Activated CD4-positive, alpha-beta T cell treated with anti-CD3 and anti-CD28 coated beads, Interleukin-2, amount 10 ng/mL, durations not matched to agents 24 days and 14 days (primary cell): Measurements from ENCODE around the gene IDH3A. TPM values are rescaled to one million over a fixed set of nuclear protein-coding genes. Genes with fewer than 3 reads are reported as not detected.

Experiments
- DNase-seq: peaks from one replicate; pipeline ENCODE4 v3.0.0; 2022
- H3K27ac Mint-ChIP-seq: one replicate; pipeline ENCODE4 v1.8.0; 2022; ENCODE audit warnings: mild to moderate bottlenecking, mixed read lengths
- H3K27me3 Mint-ChIP-seq: one replicate; pipeline ENCODE4 v1.8.0; 2022; ENCODE audit warnings: mixed read lengths
- H3K36me3 Mint-ChIP-seq: one replicate; pipeline ENCODE4 v1.8.0; 2022; ENCODE audit warnings: low read depth, mild to moderate bottlenecking, mixed read lengths
- H3K4me1 Mint-ChIP-seq: one replicate; pipeline ENCODE4 v1.8.0; 2021; ENCODE audit warnings: mixed read lengths
- H3K4me3 Mint-ChIP-seq: one replicate; pipeline ENCODE4 v1.8.0; 2022; ENCODE audit warnings: mild to moderate bottlenecking, moderate library complexity, mixed read lengths
- H3K9me3 Mint-ChIP-seq: one replicate; pipeline ENCODE4 v1.8.0; 2021; ENCODE audit warnings: mixed read lengths
- intact Hi-C: fragments of 100-400 bp; cut with micrococcal nuclease; formaldehyde crosslinking; loops from one replicate; pipeline ENCODE4 v1.15.1; 2023
- total RNA-seq: library from RNA; stranded (reverse); gene quantifications from 2 replicates; pipeline ENCODE4 v1.2.3, GENCODE V29; 2022

The IDH3A gene
- total RNA-seq, 1 donor from 2014 or later, result 165 TPM

- intact Hi-C loops, result no loop called here
- Mint-ChIP-seq H3K9me3 (no peaks in the 10 kb centered on the region), H3K4me3 (no peak overlapping the region), H3K27ac (no peak overlapping the region), H3K4me1 (no peaks in the 10 kb centered on the region), H3K36me3 (no peaks in the 10 kb centered on the region), H3K27me3 (peaks cover 8% of the 10 kb centered on the region)
- no peak for DNase-seq
Measured at GRCh38 chr15:78206326-78207109, 57.4 kb downstream of the IDH3A start.

GRCh38 chr15:78207110-78207458, 57.9 kb downstream of the IDH3A start:
- Mint-ChIP-seq H3K36me3 (no peaks in the 10 kb centered on the region), H3K4me1 (no peaks in the 10 kb centered on the region), H3K27ac (no peak overlapping the region), H3K4me3 (no peak overlapping the region), H3K9me3 (no peaks in the 10 kb centered on the region), H3K27me3 (peaks cover 8% of the 10 kb centered on the region)
- intact Hi-C loops, result no loop called here
- no peak for DNase-seq

- intact Hi-C loops, result no loop called here
Measured at GRCh38 chr15:78207641-78208340, 58.6 kb downstream of the IDH3A start.

GRCh38 chr15:78208341-78208844, 59.2 kb downstream of the IDH3A start:
- intact Hi-C loops, result no loop called here
- no peak overlapping the region for H3K27ac Mint-ChIP-seq
- H3K4me3 Mint-ChIP-seq, result no peak overlapping the region
- H3K4me1 Mint-ChIP-seq, result no peaks in the 10 kb centered on the region
- no peaks in the 10 kb centered on the region for H3K36me3 Mint-ChIP-seq
- peaks cover 5% of the 10 kb centered on the region for H3K27me3 Mint-ChIP-seq
- no peak for DNase-seq
- no peaks in the 10 kb centered on the region for H3K9me3 Mint-ChIP-seq

More at GRCh38 chr15:78207641-78208340, 58.6 kb downstream of the IDH3A start:
- Mint-ChIP-seq H3K27me3 (peaks cover 5% of the 10 kb centered on the region), H3K4me3 (no peak overlapping the region), H3K27ac (no peak overlapping the region), H3K9me3 (no peaks in the 10 kb centered on the region), H3K4me1 (no peaks in the 10 kb centered on the region), H3K36me3 (no peaks in the 10 kb centered on the region)
- DNase-seq, result no peak

GRCh38 chr15:78208887-78209645, 59.9 kb downstream of the IDH3A start:
- Mint-ChIP-seq H3K36me3 (no peaks in the 10 kb centered on the region), H3K27me3 (peaks cover 3% of the 10 kb centered on the region), H3K4me1 (no peaks in the 10 kb centered on the region), H3K4me3 (no peak overlapping the region), H3K27ac (no peak overlapping the region), H3K9me3 (no peaks in the 10 kb centered on the region)
- intact Hi-C loops, result no loop called here
- DNase-seq, result no peak

- Mint-ChIP-seq H3K27ac (no peak overlapping the region), H3K4me1 (no peaks in the 10 kb centered on the region), H3K36me3 (no peaks in the 10 kb centered on the region), H3K27me3 (peaks cover 5% of the 10 kb centered on the region), H3K4me3 (no peak overlapping the region), H3K9me3 (no peaks in the 10 kb centered on the region)
- intact Hi-C loops, result no loop called here
- DNase-seq, result no peak
Measured at GRCh38 chr15:78209646-78210348, 60.6 kb downstream of the IDH3A start.

- H3K4me3 Mint-ChIP-seq, result no peak overlapping the region
- H3K9me3 Mint-ChIP-seq, result no peaks in the 10 kb centered on the region
- H3K27ac Mint-ChIP-seq, result no peak overlapping the region
- H3K36me3 Mint-ChIP-seq, result no peaks in the 10 kb centered on the region
- intact Hi-C loops, result no loop called here
- no peak for DNase-seq
- peaks cover 8% of the 10 kb centered on the region for H3K27me3 Mint-ChIP-seq
- H3K4me1 Mint-ChIP-seq, result no peaks in the 10 kb centered on the region
Measured at GRCh38 chr15:78210349-78210717, 61.2 kb downstream of the IDH3A start.

- Mint-ChIP-seq H3K27ac (no peak overlapping the region), H3K9me3 (no peaks in the 10 kb centered on the region), H3K4me3 (no peak overlapping the region), H3K27me3 (peaks cover 8% of the 10 kb centered on the region), H3K36me3 (no peaks in the 10 kb centered on the region), H3K4me1 (no peaks in the 10 kb centered on the region)
- intact Hi-C loops, result no loop called here
- no peak for DNase-seq
Measured at GRCh38 chr15:78211189-78211921, 62.2 kb downstream of the IDH3A start.

- Mint-ChIP-seq H3K9me3 (no peaks in the 10 kb centered on the region), H3K27me3 (peaks cover 8% of the 10 kb centered on the region), H3K36me3 (no peaks in the 10 kb centered on the region), H3K4me3 (no peak overlapping the region), H3K4me1 (no peaks in the 10 kb centered on the region), H3K27ac (no peak overlapping the region)
- intact Hi-C loops, result no loop called here
- no peak for DNase-seq
Measured at GRCh38 chr15:78212008-78212407, 62.8 kb downstream of the IDH3A start.

GRCh38 chr15:78212546-78213424, 63.6 kb downstream of the IDH3A start:
- Mint-ChIP-seq H3K9me3 (no peaks in the 10 kb centered on the region), H3K4me3 (no peak overlapping the region), H3K36me3 (no peaks in the 10 kb centered on the region), H3K4me1 (no peaks in the 10 kb centered on the region), H3K27ac (no peak overlapping the region), H3K27me3 (peaks cover 8% of the 10 kb centered on the region)
- intact Hi-C loops, result no loop called here
- DNase-seq, result no peak

GRCh38 chr15:78213425-78213750, 64.2 kb downstream of the IDH3A start:
- Mint-ChIP-seq H3K27ac (no peak overlapping the region), H3K36me3 (no peaks in the 10 kb centered on the region)
- intact Hi-C loops, result no loop called here

GRCh38 chr15:78213956-78214355, 64.8 kb downstream of the IDH3A start:
- H3K4me3 Mint-ChIP-seq, result no peak overlapping the region
- no peaks in the 10 kb centered on the region for H3K4me1 Mint-ChIP-seq
- H3K27ac Mint-ChIP-seq, result no peak overlapping the region
- H3K27me3 Mint-ChIP-seq, result peaks cover 8% of the 10 kb centered on the region
- H3K36me3 Mint-ChIP-seq, result no peaks in the 10 kb centered on the region
- DNase-seq, result no peak
- intact Hi-C loops, result no loop called here
- H3K9me3 Mint-ChIP-seq, result no peaks in the 10 kb centered on the region

More at GRCh38 chr15:78213425-78213750, 64.2 kb downstream of the IDH3A start:
- Mint-ChIP-seq H3K9me3 (no peaks in the 10 kb centered on the region), H3K4me1 (no peaks in the 10 kb centered on the region), H3K4me3 (no peak overlapping the region), H3K27me3 (peaks cover 8% of the 10 kb centered on the region)
- DNase-seq, result no peak
